ENCODE results near the gene SLC18A2.

SLC18A2 gene

DNA sequence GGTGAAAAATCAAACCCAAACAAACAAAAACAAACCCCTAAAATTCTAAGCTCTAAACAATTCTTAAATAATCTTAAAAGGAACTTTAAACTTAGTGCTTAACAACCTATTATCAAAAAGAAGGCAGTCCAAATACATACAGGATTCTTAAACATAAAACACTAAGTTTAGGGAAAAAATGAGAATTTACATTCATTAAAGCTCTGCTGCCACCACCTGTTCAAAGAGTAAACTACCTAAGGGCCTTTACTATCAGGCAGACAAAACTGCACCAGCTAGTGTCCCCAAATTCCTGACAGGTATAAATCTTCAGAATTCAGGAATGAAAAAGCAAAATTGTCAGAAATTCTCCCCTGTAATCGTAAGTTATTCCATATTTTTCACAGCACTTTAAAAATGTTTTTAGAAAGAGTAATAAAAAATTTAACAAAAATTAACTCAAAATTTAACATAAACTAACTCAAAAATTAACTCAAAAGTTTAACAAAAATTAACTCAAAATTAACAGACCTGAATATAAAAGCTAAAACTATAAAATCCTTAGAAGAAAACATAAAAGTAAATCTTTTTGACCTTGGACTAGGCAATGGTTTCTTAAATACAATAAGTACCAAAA, 79.2 kb downstream of the SLC18A2 start:
- DNase-seq: no peak

DNA sequence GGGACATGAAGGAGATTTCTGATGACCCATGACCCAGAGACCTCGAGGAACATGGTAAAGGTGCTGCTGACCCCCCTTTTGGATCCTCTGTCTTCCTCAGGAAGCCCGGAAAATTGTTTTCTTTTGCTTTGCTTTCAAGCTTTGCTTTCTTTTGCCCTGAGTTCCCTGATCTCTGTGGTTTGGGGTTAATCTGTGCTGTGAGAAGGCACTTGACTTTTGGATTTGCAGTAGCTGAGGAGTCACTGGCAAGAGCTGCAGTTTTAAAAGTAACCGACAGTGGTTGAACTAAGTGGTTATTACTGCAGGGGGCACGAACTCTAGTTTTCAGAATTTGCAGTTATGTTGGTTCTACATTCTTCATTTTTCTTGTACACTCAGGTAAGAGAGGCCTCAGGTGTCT, 81.3 kb downstream of the SLC18A2 start:
- DNase-seq: no peak

DNA sequence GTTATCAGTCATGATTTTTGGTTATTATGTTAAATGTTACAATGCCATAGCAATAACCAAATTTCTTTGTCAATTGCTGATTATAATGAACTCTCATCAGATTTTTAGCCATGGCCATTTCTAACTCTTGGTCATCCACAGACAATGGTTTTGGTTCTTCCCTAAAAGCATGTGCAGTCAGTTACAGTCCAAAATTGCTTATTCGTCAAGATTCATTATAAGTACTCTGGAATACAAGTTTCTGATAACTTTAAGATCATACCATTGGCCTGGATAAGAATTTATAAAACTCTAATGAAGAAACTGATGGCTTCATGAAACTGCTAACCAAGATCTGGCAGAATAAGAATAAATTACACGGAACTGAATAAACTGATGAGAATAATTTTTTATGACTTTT, 83.5 kb downstream of the SLC18A2 start:
- no peak for DNase-seq

DNA sequence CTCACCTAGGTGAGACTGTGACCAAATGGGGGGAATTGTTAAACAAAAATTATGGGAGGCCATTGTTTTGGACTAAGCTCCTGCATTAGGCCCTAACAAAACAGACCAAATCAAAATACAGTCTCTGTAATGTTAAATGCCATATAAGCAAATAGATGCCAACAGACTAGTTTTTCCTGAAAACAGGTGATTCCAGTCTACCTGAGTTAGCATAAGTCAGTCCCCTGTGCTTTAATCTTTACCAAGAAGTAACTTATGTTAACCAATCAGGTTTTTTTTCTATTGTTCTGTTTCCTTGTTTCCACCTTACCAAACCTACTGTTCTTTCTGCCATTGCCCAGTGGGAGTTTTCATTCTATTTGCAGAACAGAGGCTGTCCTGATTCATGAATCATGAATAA, 86.3 kb downstream of the SLC18A2 start:
- no peak for DNase-seq

Data from stimulated activated CD4-positive, alpha-beta T cell treated with anti-CD3 and anti-CD28 coated beads, Interleukin-15, amount 100 ng/mL, for 24 hours (primary cell).